ENCODE results near the gene DDR1.

DNA sequence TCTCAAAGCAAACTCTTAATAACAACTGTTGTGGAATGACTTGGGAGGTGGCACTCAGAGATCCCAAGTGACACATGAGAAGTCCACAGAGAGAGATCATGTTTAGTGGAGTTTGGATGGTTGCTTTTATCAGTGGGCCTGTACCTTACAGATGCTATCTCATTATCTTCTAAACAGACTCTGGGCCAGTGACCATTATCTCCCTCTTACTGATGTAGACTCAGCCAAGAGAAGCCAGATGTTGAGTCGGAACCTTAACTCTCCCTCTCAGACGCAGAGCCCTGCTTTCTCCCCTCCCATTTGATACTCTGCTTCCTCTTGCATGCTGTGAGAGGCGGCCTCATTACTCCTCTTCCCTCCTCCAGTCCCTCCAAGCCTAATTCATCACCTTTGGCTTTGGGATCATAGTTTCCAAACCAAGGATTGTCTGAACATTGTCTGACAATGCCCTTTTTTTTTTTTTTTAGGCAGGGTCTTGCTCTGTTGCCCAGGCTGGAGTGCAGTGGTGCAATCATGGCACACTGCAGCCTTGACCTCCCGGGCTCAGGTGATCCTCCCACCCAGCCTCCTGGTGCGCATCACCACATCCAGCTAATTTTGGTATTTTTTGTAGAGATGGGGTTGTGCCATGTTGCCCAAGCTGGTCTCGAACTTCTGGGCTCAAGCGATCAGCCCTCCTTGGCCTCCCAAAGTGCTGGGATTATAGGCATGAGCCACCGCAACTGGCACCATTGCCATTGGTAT is 4.5 kb upstream of the DDR1 start:
- TF ChIP-seq, protein P1, sequence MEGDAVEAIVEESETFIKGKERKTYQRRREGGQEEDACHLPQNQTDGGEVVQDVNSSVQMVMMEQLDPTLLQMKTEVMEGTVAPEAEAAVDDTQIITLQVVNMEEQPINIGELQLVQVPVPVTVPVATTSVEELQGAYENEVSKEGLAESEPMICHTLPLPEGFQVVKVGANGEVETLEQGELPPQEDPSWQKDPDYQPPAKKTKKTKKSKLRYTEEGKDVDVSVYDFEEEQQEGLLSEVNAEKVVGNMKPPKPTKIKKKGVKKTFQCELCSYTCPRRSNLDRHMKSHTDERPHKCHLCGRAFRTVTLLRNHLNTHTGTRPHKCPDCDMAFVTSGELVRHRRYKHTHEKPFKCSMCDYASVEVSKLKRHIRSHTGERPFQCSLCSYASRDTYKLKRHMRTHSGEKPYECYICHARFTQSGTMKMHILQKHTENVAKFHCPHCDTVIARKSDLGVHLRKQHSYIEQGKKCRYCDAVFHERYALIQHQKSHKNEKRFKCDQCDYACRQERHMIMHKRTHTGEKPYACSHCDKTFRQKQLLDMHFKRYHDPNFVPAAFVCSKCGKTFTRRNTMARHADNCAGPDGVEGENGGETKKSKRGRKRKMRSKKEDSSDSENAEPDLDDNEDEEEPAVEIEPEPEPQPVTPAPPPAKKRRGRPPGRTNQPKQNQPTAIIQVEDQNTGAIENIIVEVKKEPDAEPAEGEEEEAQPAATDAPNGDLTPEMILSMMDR (IDR thresholded peaks at IDR 0.05): no peak
- no peak for TF ChIP-seq POLR2A (IDR thresholded peaks at IDR 0.05)

Measured in tibial nerve (tissue), 3 donors.